Stimulated activated CD4-positive, alpha-beta T cell treated with anti-CD3 and anti-CD28 coated beads, Interleukin-12 subunit alpha, Interleukin-12 subunit beta, amount 100 ng/mL, for 24 hours (primary cell): ENCODE measurements around the gene HCST.
A peak's percentile ranks its signal among the peaks of the same experiment; 100 is the strongest.
"Not testable (repeated sequence)": the region's sequence is repeated elsewhere in the genome, so short reads cannot be mapped to it uniquely, and the experiment has no call there.

Experiments used
- DNase-seq, 2 experiments: peaks; one replicate each; pipeline ENCODE4 v3.0.0-alpha.2; 2020; ENCODE audit warnings: low read depth in 2 of 2

The HCST gene

GRCh38 chr19:35879770-35880317, 22.5 kb upstream of the HCST start:
- peak; percentile 61 to 87 for DNase-seq

GRCh38 chr19:35882114-35882832, 20.1 kb upstream of the HCST start:
- no peak for DNase-seq

GRCh38 chr19:35883882-35884281, 18.4 kb upstream of the HCST start:
- DNase-seq, result no peak

- DNase-seq, result no peak
Observed at GRCh38 chr19:35885225-35885738, 17.0 kb upstream of the HCST start.

- no peak for DNase-seq
Observed at GRCh38 chr19:35885904-35886303, 16.4 kb upstream of the HCST start.

- DNase-seq, result no peak
Observed at GRCh38 chr19:35887197-35887596, 15.1 kb upstream of the HCST start.

- no peak for DNase-seq
Observed at GRCh38 chr19:35888398-35888797, 13.9 kb upstream of the HCST start.

GRCh38 chr19:35889370-35890112, 12.8 kb upstream of the HCST start:
- DNase-seq, result no peak

GRCh38 chr19:35890113-35890650, 12.1 kb upstream of the HCST start:
- no peak for DNase-seq

GRCh38 chr19:35891819-35892218, 10.5 kb upstream of the HCST start:
- DNase-seq, result not testable (repeated sequence)

- no peak for DNase-seq
Observed at GRCh38 chr19:35894342-35894741, 8.0 kb upstream of the HCST start.

- no peak for DNase-seq
Observed at GRCh38 chr19:35895911-35896642, 6.3 kb upstream of the HCST start.

GRCh38 chr19:35896643-35897040, 5.7 kb upstream of the HCST start:
- DNase-seq, result no peak

- DNase-seq, result no peak
Observed at GRCh38 chr19:35897706-35898451, 4.5 kb upstream of the HCST start.

GRCh38 chr19:35898499-35898809, 3.9 kb upstream of the HCST start:
- DNase-seq, result no peak

- DNase-seq, result peak; percentile 75 to 83
Observed at GRCh38 chr19:35899547-35900214, 2.6 kb upstream of the HCST start.

GRCh38 chr19:35901055-35901644, 1.2 kb upstream of the HCST start:
- DNase-seq, result no peak

- no peak for DNase-seq
Observed at GRCh38 chr19:35902870-35903475, 644 bp downstream of the HCST start.

- DNase-seq, result peak; percentile 69 to 85
Observed at GRCh38 chr19:35903550-35904179, 1.3 kb downstream of the HCST start.
